Activated CD4-positive, CD25-positive, alpha-beta regulatory T cell treated with anti-CD3 and anti-CD28 coated beads, Interleukin-2, amount 50 U/mL, for 24 hours (primary cell): ENCODE data around the gene RNF215.
"Not testable (repeated sequence)": the region's sequence is repeated elsewhere in the genome, so short reads cannot be mapped to it uniquely, and the experiment has no call there.

Source experiments
- ATAC-seq, 2 donors: fragments of 150-1000 bp; cut with Tn5 transposase; one replicate each; pipeline ENCODE4 v1.10.0; 2021; ENCODE audit warnings: mild to moderate bottlenecking in 1 of 2, moderate library complexity in 1 of 2

The RNF215 gene

DNA sequence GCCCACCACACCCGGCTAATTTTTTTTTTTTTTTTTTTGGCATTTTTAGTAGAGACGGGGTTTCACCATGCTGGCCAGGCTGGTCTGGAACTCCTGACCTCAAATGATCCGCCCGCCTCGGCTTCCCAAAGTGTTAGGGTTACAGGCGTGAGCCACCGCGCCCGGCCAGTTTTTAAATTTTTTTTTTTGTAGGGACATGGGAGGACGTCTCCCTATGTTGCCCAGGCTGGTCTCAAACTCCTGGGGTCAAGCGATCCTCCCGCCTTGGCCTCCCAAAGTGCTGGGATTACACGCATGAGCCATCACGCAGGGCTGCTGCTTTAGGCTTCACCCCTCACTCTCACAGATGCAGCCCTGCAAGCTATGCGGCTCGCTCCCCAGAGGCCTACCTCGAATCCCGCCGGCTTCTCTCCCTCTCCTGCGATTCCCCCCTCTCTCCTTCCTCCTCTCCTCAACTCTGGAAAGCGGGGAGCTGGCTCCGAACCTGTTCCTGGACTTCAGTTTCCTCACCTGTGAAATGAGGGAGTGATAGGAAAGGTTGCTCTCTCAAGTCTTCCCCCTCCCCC lies 29.5 kb downstream of the RNF215 start:
- ATAC-seq = no peak

DNA sequence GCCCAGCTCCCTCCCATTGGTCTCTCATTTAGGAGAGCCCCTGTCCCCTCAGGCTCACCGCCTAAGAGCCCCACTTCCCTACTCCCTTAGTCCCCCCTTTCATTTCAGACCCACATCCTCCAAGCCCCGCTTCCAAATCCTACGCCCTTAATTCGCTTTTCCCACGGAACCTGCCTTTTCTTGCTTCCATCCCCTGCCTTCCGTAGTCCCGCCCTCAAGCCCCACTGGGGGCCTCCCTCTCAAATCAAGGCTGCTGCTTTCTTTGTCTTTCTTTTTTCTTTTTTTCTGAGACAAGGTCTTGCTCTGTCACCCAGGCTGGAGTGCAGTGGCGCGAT lies 30.0 kb downstream of the RNF215 start:
- ATAC-seq = no peak

DNA sequence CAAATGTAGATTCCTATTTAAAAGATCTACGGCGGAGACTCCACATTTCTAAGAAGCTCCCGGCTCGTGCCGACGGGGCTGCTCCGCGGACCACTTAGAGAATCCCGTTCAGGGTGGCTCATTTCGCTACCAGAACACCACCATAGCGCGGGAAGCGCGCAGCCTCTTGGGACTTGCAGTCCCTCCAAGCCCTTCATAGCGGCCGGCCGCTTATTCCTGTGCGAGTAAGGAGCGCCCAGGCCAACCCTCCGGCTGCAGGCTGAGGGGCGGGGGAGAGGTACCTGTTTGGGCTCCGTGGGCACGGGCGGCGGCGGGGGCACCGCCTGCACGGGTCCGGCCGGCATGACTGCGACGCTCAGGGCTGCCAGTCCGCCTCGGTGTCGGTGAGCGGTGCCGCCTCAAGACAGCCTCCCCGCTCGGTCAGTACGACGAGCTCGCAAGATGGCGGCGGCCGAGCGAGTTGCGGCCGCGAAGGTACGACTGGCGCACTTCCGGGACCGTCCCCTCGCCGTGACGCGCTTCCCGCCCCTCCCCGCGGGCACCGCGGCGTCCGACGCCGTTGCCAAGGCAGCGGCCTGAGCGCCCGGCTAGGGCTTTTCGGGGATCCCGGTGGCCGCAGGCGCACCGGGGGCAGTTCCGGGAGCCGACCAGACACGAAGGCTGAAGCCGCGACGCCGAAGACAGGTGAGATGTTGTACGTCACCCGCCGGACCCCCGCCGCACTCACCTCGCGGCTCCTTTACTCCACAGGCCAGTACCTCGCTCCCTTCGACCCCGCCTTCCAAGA lies 30.6 kb downstream of the RNF215 start, which contains the start of the genes CCDC157 and SF3A1:
Gene CCDC157, plus strand, starts transcription at position 559 of the 787 bp plus-strand sequence. CDS start 8,994 bp downstream, outside the sequence.
Gene SF3A1, minus strand, starts transcription at position 446 of the 787 bp plus-strand sequence. Its CDS starts 102 bp downstream, at position 344.
- ATAC-seq = peak; percentile 96

DNA sequence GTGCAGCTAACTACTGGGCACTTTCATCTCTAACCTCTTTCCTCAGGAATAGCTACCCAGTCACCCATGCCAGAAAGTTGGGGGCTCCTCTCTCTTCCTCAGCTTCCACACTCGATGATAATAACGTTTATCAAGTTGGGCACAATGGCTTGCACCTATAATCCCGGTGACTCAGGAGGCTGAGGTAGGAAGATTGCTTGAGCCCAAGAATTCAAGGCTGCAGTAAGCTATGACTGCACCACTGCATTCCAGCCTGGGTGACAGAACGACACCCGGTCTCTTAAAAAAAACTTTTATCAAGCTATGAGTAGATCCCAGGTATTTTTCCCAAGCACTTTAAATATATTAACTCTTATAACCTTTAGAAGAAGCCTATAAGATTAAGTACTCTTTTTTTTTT lies 32.6 kb downstream of the RNF215 start:
- ATAC-seq = no peak

DNA sequence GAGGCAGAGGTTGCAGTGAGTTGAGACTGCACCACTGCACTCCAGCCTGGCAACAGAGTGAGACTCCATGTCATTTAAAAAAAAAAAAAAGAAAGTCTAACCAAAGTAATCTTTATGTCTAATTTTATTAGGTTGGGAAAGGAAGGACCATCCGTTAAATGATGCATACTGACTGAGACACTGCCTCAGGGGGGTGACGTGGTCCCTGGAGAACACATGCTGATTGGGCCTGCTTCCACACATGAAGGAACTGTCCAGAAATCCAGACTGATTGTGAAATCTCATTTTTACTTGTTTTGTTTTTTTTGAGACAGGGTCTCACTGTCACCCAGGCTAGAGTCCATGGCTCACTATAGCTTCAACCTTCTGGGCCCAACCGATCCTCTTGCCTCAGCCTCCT lies 36.0 kb downstream of the RNF215 start:
- no peak for ATAC-seq

DNA sequence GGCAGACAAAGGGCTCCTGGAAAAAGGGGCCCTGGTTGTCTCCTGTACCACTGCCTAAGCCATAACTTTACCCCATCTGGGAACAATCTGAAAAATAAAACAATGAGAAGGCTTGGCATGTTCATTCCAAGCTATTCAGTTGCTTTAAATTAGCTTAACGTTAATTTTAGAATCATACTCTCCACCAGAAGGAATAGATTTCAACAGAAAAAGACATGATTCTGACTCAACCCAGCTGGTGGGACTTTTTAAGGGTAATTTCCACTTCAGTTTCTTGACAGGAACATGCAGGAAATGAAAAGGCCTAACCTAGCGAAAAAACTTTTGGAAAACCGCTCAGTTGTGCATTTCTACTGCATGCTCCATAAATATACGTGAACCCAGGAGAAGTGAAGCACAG lies 38.4 kb downstream of the RNF215 start:
- no peak for ATAC-seq

DNA sequence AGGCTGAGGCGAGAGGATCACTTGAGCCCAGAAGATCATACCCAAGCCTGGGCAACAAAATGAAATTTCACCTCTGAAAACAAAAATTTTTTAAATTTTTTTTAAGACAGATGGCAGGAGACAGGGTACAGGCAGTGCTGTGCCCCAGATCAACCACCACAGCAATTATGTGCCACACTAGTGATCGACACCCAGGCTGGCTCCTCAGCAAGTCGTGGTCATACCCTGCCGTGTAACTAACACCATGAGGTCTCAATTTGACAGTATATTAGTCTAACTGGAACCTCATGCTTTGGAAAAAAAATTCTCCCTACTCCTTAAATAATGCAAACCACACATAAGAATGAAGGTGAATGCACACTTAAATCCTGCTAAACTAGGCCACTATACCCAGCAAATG lies 38.8 kb downstream of the RNF215 start:
- peak in 1 of 2 donors; percentile 24 for ATAC-seq

DNA sequence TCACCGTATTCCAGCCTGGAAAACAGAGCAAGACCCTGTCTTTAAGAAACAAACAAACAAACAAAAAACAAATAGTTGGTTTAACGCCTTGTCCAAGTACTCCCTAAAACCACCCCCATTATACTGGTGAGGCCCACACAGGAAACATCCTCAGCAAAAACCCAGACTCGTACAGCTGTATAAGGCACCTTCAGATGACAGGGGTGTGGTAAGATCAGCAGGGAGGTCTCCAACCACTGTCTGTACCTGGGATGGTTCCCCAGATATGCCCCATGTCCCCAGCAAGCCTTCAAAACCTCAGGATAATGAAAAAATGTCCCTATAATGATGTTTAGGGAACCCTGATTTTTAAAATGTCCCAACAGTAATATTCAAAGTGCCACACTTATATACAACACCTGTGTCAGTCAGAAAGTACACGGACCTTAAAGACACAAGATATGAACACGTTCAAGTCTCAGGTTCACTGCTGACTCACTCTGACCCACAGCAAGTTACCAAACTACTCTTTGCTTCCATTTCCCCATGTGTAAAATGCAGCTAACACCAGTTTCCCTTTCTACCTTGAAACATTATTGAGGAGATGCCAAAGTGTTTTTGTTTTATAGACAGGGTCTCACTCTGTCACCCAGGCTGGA lies 39.8 kb downstream of the RNF215 start:
- peak; percentile 93 to 95 for ATAC-seq

DNA sequence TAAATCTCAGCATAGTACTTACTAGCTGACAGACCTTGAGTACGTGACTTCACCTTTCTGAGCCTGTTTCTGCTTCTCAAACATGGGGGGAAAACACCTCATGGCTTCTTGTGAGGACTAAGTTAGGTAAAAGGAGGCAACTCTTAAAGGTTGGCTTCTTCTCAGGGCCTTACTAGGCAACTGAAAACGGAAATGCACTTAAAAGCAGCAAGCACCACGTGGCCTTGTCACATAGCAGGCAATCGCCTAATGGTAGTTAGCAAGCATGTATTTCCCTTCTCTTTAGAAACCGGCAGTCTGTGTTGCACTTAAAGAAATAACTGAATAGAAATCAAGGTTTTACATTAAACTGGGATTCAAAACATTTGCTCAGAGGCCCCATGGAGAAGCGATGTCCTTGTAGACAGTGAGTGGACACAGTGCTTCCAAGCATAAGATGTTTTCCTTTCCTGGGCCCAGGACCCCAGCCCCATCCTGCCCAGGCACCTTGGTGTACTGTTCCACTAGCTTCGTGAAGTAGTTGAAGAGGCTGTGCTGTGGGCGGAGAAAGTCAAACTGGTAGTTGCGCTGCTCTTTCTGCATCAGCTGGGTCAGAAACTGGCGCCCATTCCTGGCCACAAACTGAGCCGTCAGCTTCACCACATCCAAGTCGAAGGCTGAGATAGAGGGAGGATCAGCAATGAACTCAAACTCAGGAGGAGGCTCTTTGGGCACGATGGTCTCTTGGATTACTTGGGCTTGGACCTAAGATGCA lies 42.6 kb downstream of the RNF215 start:
- no peak for ATAC-seq

DNA sequence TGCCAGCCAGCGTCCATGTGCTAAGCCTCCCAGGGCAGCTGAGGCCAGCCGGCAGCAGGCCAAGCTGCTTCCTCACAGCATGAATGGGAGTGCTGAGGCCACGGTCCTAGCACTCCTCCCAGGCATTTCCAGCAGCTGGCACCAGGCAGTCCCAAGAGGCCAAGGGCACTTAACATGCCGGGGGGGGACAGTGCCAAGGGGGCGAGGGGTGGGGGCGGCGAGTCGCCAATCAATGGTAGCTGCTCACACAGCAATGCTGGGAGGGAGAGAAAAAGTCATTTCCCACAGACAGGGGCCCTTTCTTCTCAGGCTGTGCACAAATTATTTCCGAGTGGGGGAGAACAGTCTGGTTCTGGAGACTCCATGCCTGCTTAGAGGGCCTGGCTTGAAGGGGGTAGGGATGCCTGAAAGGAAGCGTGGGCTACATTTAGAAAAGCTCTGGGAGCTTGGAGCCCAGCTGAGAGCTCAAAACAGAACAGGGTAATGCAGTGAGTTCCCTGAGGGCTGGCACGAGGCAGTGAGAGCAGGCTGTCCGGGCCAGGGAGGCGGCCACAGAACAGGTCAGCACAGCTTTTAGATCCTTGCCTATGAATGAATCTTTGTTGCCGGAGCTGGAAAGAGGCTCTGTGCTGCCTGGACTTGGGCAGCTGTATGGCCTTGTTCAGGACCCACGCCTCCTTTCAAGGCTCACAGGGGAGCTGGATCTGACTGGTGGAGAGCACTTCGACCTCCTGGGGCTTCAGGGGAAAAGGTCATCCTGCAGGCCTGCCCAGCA lies 46.1 kb downstream of the RNF215 start:
- no peak for ATAC-seq

DNA sequence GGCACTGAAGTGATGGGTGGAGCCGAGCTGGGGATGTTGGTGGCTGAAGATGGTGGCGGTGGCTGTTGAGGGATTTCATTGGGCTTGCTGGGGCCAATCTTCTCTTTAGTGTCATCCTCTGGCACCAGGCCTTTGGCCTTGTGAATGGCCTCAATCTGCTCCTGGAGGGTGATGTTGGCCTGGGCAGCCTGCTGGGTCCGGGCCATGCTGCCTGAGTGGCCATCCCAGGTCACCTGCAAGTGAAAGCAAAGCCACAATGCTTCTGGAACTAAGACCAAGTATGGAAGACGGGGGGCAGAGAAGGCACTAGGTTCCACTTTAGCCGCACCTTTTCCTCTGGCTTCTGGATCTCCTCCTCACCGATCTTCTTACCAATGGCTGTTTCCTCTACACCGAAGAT lies 48.4 kb downstream of the RNF215 start:
- no peak for ATAC-seq

DNA sequence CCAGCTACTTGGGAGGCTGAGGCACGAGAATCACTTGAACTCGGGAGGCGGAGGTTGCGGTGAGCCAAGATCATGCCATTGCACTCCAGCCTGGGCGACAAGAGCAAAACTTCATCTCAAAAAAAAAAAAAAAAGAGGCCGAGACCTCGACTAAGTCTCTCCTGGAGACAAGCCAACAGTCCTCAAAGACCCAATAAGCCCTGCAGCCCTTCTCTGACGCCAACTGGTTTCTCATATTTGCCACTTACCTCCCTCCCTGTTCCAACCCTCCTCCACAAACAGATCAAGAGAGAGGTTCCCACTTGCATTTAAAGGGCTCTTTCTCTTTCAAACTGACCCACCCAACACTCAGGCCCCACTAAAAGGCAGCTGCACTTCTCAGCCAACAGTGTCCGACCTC lies 48.9 kb downstream of the RNF215 start:
- not testable (repeated sequence) for ATAC-seq

DNA sequence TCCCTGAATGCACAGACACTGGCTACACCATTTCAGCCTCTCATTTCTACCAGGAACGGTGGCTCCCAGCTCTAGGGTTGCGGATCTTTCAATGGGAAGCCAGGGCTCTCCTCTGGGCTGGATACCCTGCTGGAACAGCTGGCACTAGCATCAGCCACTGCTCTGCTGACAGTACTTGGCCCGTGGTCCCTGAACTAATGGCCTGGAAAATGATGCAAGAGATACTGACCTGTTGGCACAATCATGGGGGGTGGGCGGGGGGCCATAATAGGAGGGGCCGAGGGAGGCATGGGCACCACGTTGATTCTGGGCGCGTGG lies 49.8 kb downstream of the RNF215 start:
- ATAC-seq = no peak

DNA sequence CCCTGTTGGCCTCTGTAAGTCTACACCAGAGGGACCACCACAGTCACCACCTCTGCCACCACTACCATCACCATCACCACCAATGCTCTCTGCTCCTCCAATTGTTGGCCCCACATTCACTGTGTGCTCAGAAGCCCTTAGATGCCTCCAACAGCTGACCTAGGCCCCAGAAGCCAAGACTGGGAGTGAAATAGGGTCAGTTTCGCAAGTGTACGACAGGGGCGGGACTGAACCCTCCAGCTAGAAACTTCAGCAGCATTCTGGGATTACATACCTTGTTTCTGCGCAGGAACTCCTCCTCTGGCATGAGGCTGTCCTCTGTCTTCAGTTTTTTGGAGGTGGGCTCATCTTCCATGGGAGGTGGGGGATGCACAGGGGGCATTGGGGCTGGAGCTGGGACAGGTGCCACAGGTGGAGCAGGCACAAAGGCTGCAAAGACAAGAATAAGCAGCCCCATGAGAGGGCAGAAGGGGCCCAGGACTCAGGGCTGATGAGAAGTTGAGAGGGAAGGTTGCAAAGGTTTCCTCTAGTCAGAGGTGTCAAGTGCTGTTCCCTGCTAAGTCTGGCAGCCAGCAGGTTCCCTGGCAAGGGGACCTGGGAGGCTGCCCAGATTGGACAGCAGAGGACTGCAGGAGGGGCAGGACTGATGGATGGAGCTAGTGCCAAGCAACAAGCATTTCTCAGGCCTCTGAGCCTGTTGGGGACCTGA lies 50.3 kb downstream of the RNF215 start:
- ATAC-seq = no peak

DNA sequence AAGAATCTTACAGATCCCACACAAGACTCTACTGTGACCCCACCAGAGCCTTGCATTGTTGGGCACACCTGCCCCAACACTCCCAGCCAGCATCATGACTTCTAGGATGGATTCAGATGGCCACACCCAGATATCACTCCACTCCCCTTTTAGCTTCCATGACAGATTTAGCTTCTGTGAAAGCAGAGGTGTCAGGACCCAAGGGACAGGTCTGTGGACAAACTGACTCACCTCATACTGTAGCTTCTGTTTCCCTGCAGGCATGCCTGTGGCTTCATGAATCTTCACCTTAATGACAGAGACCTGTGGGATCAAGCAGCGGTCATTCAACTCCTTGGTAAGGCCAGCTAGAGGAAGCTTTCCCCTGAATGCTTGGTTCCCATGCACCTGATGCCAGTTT lies 52.0 kb downstream of the RNF215 start:
- ATAC-seq = no peak

DNA sequence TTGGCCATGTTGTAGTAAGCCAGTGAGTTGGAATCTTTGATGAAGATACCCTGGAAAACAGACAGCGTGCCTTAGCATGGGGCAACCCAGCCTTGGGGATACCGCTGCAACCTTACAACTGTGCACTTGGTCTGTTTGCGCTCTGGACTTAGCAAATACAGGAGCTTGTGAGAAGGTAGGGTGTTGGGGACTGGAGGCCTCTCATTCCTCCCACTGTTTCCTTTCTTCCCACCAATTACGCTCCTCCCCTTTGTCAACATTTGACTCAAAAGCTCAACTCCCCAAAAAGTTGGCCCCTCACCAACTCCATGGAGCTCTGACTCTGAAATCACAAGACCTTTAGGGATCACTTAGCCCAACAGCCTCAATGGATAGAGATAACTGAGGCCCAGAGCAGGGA lies 52.6 kb downstream of the RNF215 start:
- no peak for ATAC-seq

DNA sequence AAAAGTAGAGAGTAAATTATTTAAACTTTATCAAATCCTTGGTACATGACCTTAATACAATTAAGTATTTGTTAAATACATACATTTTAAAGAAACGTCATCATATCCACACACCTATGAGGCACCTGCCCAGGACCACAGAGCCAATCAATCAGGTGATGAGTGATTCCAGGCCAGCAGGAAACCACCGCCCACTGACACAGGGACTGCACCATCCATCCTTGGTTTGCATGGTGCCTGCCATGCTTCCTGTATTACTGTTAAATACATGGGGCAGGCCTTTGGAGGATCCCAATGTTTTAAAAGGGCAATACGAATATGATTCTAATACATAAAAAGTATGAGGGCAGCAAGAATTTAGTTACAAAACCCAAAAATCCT lies 53.5 kb downstream of the RNF215 start:
- ATAC-seq = no peak

DNA sequence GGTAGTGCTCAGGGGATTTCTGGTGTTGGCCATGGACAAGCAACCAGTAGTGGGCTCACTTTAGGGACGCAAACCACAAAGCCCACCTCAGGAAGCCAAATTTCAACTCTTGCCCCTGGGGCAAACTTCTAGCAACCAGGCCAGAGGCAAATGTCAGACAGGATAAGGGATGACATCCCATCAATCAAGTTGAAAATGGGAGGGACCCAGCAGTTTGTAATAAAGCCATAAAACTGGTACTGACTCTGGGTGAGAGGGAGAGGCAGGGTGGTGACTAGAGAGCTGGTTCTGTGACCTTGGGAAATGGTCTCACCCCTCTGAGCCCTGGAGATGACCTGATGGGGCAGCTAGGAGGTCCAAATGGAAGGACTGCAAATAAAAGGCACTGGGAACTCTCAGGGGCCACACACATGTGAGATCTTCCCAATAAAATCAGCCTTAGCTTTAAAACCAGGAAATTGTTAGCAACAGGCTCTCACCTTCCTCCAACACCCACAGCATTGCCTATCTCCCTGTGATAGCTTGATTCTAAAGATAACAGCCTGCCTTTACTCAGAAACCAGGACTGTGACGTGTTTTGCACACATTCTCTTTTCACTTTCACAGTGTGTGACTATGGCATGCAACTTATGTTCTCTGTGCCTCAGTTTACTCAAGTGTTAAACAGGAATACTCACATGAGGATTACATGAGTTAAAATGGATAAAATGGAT lies 54.1 kb downstream of the RNF215 start:
- ATAC-seq = peak in 1 of 2 donors; percentile 39

DNA sequence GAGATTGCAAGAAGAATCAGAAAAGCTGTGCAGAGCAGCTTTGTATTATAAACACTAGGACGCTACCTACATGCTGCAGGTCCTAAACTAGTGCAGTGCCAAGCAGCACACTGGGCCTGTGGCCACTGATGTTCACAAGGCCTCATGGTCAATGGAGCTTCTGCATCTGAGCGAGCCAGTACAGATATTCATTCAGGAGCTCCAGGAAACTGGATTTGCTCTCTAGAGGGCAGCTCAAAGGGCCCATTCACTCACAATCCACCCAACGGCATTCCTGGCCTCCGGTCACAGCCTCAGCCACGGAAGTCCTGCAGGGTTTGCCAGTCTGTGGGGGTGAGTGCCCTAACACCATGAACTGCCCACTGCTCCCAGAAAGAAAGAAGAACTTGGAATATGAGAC lies 54.7 kb downstream of the RNF215 start:
- ATAC-seq = no peak
